Glutamatergic neuron (in vitro differentiated cells): ENCODE data around the gene TNFRSF14. TPM values are rescaled to one million over a fixed set of nuclear protein-coding genes. Genes with fewer than 3 reads are reported as not detected.
A peak's percentile ranks its signal among the peaks of the same experiment; 100 is the strongest.

Source experiments
- DNase-seq: peaks from one replicate; pipeline ENCODE4 v3.0.0; 2022
- H3K27ac Mint-ChIP-seq: one replicate; pipeline ENCODE4 v1.8.0; 2020; ENCODE audit warnings: mild to moderate bottlenecking, mixed read lengths, inconsistent platforms; ENCODE audit not compliant: unreplicated experiment
- H3K27me3 Mint-ChIP-seq: one replicate; pipeline ENCODE4 v1.8.0; 2020; ENCODE audit warnings: mild to moderate bottlenecking, moderate library complexity, mixed read lengths, inconsistent platforms; ENCODE audit not compliant: unreplicated experiment
- H3K36me3 Mint-ChIP-seq: one replicate; pipeline ENCODE4 v1.8.0; 2020; ENCODE audit warnings: mild to moderate bottlenecking, mixed read lengths, inconsistent platforms; ENCODE audit not compliant: unreplicated experiment
- H3K4me1 Mint-ChIP-seq: one replicate; pipeline ENCODE4 v1.8.0; 2020; ENCODE audit warnings: mild to moderate bottlenecking, low read depth, mixed read lengths, inconsistent platforms; ENCODE audit not compliant: unreplicated experiment
- H3K4me3 Mint-ChIP-seq: one replicate; pipeline ENCODE4 v1.8.0; 2020; ENCODE audit warnings: mild to moderate bottlenecking, mixed read lengths, inconsistent platforms; ENCODE audit not compliant: unreplicated experiment
- H3K9me3 Mint-ChIP-seq: one replicate; pipeline ENCODE4 v1.8.0; 2020; ENCODE audit warnings: mild to moderate bottlenecking, moderate library complexity, mixed read lengths, inconsistent platforms; ENCODE audit not compliant: unreplicated experiment
- CTCF ChIP-seq: fragments of 200-600 bp; sonication (generic); IDR thresholded peaks from one replicate; pipeline ENCODE4 v1.5.0; 2021; ENCODE audit not compliant: partially characterized antibody, unreplicated experiment
- total RNA-seq: library from RNA; stranded (reverse); fragmentation: NEBNext Ultra II Directional; extraction: Animal tissue kit (Norgen Biotek cat#: 25700); gene quantifications from one replicate; pipeline ENCODE4 v1.2.1, GENCODE V29; 2021; ENCODE audit not compliant: unreplicated experiment

Gene TNFRSF14
- total RNA-seq, 1 donor from 2014 or later, result 1.2 TPM

- peaks cover 5% of the 10 kb centered on the region for H3K36me3 Mint-ChIP-seq
- peaks cover 2% of the 10 kb centered on the region for H3K27me3 Mint-ChIP-seq
- DNase-seq, result peak; percentile 15
- no peak overlapping the region for H3K27ac Mint-ChIP-seq
- no peak overlapping the region for H3K4me3 Mint-ChIP-seq
- no peaks in the 10 kb centered on the region for H3K4me1 Mint-ChIP-seq
- TF ChIP-seq CTCF, result no peak
- peaks cover 7% of the 10 kb centered on the region for H3K9me3 Mint-ChIP-seq
These were observed 56.6 kb downstream of the TNFRSF14 start for GRCh38 chr1:2612591-2613365.

Other genes starting within 250 kb of the TNFRSF14 start
- gene MORN1, start 164.8 kb upstream of the TNFRSF14 start, total RNA-seq, result 10.8 TPM
- 93.0 TPM for gene RER1, start 164.5 kb upstream of the TNFRSF14 start, total RNA-seq
- 14.0 TPM for gene PEX10, start 143.8 kb upstream of the TNFRSF14 start, total RNA-seq
- gene PLCH2, start 80.1 kb upstream of the TNFRSF14 start, total RNA-seq, result 61.4 TPM
- 58.5 TPM for gene PANK4, start 29.8 kb upstream of the TNFRSF14 start, total RNA-seq
- gene HES5, start 26.1 kb upstream of the TNFRSF14 start, total RNA-seq, result 21.2 TPM
- 46.1 TPM for gene PRXL2B, start 30.4 kb downstream of the TNFRSF14 start, total RNA-seq
- gene MMEL1, start 76.6 kb downstream of the TNFRSF14 start, total RNA-seq, result 4.0 TPM
- 0.74 TPM for gene TTC34, start 245.3 kb downstream of the TNFRSF14 start, total RNA-seq